ENCODE data around the gene EXTL1. TPM values are rescaled to one million over a fixed set of nuclear protein-coding genes. Genes with fewer than 3 reads are reported as not detected.

The EXTL1 gene
- polyA plus RNA-seq, 4 donors = 1.0 to 1.7 (median 1.4) TPM

DNA sequence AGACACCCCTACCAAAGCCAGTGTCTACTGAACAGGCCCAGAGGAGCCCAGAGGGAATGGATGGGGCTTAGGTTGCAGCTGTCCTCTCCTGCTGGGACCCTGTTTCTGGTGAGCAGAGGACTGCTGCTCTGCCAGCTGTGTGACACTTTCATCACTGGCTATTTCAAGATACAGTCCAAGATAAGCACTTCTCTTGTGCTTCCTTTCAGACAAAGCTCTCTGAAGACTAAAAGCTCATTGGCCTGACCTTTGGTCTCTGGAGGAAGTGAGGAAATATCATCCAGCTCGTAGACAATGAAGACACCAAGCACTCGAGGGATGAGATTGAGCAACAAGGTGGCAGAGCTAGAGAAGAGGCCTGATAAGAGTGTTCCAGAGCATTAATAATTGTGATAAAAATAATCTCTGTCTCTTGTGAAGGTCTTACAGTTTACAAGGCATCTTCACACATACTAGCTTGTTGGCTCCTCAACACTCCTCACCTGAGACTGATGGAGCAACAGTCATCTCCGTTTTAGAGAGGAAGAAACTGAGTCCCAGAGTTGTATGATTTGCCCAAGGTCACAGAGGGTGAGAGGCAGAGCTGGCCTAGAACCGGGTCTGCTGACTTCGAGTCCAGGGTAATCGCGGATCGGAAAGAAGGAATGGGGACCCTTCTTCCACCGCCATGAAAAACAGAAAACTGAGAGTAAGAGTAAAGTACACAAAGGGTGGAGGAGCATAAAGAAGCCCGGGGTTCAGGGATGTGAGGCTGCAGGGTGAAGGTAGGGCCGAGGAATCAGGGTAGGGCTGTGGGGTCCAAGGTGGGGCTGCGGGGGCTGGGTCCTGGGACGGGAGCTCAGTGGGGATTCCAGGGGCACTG lies 24.4 kb upstream of the EXTL1 start:
- peak in 1 of 4 donors; percentile 8 for DNase-seq (ENCODE audit: low read depth in 4 of 4, low spot score in 3 of 4)

DNA sequence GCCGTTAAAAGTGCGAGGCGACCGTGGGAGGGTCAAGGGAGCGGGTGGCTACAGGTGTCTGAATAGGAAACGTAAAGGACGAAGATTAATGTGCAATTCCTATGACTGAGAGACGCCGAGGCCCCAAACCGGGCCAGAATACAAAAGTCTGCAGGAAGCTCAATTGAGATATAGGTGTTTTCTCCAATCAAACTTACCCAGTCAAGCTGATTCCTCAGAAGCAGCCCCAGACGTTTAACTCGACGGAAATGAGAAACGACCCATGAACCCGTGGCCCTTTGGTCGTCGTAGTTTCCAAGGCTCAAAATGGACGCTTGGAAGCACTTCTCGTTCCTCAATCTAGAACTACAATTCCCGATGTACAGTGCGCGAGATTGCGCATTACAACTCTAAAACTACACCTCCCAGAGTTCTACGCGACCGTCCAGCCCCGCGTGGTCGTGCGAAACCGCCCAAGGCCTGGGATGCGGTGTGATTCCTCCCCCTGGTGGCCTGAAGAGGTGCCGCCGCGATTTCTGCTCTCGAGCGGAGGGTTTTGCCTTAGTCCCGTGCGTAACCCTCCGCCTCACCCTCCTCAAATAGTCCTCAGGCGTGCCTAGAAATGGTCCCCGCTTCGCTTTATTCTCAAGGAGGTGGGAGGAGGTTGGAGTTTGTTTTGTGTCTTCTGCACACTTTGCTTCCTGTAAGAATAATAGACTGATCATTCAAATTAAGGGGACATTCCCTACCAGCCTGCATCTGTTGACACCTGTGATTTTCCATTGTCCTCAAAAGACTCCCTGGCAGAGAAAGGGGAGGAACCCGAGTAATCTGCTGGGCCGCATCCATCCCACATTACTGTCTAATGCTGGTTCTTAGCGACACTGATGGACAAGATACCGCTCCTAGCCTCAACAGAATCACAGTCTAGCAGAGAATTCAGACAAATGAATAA lies 23.5 kb upstream of the EXTL1 start, which contains the start of gene PAFAH2:
Gene PAFAH2 (minus strand): TSS at position 236 of the 934 bp plus-strand sequence. CDS start 7,247 bp downstream, outside the sequence.
- DNase-seq (ENCODE audit: low read depth in 4 of 4, low spot score in 3 of 4) = peak; percentile 99 to 100 (median 100)

DNA sequence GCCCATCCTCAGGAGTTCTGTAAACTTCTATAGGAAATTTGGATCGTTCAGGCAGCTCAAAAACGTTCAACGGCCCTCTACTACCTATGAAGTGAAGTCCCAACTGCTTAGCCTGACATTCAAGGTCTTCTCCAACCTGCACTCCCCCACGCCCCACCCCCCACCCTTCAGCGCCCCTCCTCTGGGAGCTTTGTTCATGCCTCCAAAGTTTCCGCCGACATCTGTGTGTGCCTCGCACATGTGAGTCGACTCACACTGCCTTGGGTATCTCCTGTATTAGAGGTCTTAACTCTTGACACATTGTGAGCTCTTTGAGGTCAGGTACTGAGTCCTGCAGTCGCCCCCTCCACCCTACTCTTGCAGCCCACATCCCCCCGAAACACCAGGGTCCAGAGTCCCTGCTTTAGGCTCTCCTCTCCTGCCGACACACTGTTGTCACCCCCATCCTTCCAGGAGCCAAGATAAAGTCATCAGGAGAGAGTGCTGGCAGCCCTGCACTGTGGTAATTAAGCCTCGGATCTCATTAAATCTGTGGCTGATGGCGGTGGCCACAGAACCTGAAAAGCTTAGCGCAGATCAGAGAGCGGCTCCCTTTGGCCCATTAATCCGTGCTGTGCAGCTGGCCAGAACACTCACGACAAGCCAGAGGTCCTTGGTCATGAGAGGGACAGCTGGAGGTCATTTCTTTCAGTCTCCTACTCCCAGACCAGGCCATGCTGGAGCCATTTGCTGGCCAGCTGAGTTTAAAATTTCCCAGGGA lies 22.4 kb upstream of the EXTL1 start:
- DNase-seq (ENCODE audit: low read depth in 4 of 4, low spot score in 3 of 4) = no peak

DNA sequence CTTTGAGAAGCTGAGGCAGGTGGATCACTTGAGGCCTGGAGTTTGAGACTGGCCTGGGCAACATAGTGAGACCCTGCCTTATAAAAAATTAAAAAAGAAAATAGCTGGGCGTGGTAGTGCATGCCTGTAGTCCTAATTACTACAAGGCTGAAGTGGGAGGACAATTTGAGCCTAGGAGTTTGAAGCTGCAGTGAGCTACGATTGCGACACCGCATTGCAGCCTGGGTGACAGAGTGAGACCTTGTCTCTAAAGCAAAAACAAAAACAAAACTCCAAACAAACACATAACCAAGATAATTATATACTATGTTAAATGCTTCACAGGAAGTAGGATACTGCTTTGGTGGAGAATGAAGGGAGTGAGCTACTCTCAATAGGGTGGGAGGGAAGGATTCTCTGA lies 18.3 kb upstream of the EXTL1 start:
- no peak for DNase-seq (ENCODE audit: low read depth in 4 of 4, low spot score in 3 of 4)

DNA sequence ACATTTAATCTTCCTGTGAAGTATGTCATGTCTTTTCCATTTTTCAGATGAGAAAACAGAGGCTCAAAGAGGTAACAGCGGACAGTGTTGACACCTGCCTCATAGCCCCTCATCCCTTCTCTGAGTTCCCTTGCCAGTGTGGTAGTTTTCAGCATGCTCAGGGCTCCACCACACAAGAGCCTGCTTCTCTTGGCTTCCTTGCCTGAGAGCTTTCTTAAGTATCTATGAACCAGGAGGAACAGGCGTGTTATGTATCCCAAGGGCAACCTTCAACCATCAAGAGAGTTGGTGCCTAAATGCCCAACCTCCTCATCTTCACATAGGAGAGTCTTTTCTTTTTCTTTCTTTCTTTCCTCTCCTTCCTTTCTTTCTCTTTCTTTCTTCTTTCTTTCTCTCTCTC lies 17.8 kb upstream of the EXTL1 start:
- no peak for DNase-seq (ENCODE audit: low read depth in 4 of 4, low spot score in 3 of 4)

DNA sequence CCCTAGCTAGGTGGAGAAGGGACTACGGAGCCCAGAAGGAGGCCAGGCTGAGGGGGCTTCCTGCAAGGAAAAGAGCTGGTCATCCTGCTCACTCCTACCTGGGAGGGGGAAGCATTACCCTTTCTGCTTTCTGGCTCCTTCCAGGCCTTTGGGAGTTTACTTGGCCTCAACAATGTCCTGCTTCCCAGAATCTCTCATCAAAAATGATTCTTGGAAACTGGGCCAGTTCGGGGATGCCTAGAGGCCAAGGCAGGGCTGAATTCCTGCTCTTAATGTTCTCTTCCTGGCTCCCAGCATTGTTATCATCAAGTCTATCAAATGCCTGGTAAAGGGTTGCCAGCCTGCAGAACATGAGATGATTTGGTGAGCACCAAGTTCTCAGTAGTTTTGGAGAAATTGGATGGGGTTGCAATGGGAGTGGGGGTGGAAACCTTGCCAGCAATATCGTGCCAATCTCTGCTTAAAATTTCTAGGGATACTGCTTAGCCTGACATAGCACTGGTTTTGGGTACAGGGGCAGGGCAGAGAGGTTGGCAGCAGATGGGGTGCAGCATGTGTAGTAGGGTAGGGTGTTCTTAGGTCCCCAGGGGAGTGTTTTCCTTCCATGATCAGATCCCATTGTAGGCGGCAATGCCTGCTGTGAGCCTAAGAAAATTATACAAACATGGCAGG lies 16.0 kb upstream of the EXTL1 start:
- no peak for DNase-seq (ENCODE audit: low read depth in 4 of 4, low spot score in 3 of 4)

DNA sequence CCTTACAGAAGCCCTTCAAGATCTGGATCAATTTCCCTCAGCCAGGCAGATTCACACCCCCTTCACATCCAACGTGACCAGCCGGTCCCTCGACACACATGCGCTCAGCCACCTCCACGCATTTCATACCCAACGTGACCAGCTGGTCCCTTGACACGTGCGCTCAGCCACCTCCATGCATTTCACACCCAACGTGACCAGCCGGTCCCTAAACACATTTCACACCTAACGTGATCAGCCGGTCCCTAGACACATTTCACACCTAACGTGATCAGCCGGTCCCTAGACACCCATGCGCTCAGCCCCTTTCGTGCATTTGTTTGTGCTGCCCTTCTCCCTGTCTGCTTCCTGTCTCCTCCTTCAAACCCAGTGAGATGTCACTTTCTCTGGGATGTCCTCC lies 14.9 kb upstream of the EXTL1 start:
- DNase-seq (ENCODE audit: low read depth in 4 of 4, low spot score in 3 of 4) = no peak

DNA sequence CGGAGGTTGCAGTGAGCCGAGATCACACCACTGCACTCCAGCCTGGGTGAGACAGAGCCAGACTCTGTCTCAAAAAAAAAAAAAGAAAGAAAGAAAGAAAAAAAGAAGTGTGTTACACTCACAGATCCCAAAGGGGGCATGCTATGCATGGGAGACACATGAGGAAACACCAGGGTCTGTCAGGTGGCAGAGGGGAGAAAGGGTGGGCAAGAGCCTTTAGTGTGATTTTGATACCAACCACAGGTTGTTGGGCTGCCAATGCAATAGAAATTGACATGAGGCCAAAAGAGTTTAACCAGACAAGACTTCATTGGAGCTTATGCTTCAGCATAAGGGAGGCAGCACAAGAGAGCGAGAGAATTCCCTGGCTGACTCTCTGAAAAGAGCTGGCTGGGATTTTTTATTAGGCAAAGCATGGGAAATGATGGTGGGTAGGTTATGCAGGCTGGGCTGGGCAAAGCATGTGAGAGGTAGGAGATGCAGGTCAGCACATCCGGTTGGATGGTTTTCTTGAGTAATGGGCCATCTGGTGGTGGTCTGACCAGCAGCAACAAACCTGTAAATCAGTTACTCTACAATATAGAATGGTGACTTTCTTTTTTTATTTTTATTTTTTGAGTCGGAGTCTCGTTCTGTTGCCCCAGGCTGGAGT lies 11.7 kb upstream of the EXTL1 start:
- DNase-seq (ENCODE audit: low read depth in 4 of 4, low spot score in 3 of 4) = peak in 1 of 4 donors; percentile 7

DNA sequence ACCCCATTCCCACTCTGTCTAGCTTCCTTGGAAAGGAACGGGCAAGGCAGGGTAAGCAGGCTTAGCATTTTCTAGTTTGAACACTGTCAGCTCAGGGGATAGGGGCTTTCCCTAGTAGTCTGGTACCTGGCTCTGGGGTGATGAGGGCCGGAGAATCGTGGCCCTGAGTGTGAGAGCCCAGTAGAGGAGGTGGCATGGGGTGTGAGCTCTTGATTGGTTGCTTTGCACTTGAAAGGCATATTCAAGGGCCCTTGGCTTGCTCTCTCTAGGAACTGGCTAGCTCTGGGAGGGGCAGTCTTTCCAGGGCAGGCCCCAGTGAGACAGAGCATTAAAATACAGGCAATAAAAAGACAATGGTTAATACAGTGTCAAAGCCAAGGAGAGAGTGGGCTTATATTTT lies 10.8 kb upstream of the EXTL1 start:
- no peak for DNase-seq (ENCODE audit: low read depth in 4 of 4, low spot score in 3 of 4)

DNA sequence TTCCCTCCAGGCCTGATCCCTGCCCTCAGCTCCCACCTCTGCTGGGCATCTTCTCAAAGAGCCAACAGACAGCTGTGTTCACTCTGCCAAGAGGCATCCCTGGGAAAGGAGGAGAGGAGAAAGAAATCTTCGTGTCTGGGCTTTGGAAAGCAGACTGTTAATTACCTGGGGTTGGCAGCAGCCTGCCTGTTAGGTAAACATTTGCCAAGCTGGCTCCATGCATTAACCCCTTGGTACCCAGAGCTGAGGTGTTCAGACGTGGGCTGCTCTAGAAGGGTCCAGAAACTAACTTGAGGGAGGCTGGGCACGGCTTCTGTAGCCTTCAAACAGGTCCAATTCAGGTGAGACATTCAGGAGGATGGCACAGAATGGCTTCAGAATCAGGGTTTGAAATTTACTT lies 8.7 kb upstream of the EXTL1 start:
- no peak for DNase-seq (ENCODE audit: low read depth in 4 of 4, low spot score in 3 of 4)

DNA sequence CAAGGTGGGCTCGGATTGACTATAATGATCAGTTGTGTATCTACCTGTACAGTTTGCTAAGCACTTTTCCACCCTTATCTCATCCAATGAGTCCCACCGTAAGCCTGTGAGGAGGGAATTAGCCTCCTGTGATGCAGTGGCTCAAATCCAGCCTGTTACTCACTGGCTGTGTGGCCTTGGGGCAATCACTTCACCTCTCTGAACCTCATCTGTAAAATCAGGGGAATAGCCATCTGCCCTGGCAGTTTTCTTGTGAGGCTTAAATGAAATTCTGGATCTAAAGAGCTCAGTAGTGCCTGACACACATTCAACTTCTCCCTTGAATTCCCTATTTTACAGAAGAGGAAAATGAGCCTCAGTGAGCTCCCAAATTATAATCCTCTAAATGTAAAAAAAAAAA lies 7.4 kb upstream of the EXTL1 start:
- DNase-seq (ENCODE audit: low read depth in 4 of 4, low spot score in 3 of 4) = no peak

DNA sequence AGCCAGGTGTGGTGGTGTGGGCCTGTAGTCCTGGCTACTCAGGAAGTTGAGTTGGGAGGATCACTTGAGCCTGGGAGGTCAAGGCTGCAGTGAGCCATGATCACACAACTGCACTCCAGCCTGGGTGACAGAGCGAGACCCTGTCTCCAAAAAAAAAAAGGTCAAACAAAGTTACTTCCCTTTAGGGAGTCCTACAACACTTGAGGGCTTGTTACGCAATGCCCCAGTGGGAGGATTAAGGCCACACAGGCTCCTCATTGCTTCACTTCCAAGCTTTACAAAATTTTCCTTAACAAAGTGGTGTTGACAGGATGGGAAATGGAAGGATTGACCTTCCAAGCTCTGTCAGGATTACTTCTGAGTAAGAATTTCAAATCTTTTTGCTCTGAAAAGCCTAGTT lies 6.2 kb upstream of the EXTL1 start:
- no peak for DNase-seq (ENCODE audit: low read depth in 4 of 4, low spot score in 3 of 4)

DNA sequence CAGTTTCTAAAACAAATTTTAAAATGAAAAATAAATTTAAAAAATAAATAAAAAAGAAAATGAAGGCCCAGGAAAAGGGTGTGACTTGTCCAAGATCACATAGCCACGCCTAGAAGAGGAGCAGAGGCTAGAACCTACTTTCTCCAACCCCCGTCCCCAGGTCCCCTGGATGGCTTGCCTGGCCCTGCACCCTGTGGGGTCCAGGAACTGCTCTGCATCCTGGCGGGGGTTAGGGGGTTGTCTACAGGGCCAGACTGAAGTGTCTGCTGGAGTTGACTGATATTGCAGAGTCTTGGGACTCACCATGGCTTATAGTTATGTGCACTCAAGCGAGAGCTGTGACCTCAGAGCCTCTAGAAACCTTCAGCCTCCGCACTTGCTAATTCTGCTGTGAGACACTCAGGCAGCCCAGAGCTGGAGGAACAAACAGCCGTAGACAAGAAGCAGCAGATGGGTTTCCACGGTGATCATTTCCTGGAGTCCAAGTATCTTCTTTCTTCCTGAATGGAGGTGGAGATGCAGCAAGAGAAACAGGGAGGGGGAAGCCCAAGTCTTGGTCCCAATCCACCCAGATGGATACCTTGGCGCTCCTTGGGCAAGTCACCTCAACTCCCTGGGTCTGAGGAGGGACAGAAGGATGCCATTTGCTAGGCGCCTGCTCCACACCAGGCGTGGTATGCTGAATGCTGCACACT lies 5.2 kb upstream of the EXTL1 start:
- no peak for DNase-seq (ENCODE audit: low read depth in 4 of 4, low spot score in 3 of 4)

DNA sequence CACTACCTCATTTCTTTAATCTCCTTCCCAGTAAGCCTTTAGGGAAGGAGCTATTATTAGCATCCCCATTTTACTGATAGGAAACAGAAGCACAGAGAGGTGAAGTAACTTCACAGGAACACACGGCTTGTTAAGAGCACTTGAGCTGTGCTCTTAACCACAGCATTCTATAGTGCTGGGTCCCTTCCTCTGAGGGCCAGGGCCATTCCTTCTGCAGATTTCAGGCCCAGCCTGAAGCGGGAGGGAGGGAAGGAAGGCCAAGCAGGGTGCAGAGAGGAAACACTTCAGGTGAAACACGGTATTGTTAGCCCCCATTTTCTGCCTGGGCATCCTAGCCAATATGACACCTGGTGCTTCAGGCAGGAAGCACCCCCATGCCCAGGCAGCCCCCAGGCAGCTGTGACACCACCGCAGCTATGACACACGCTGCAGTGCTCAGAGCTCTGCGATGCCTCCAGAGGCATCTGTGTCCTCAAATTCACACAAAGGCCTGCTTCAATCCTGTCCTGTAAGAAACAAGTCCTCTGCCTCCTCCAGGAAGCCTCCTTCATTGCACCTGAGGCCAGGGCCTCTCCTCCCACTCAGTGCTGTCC lies 4.5 kb upstream of the EXTL1 start:
- no peak for DNase-seq (ENCODE audit: low read depth in 4 of 4, low spot score in 3 of 4)

DNA sequence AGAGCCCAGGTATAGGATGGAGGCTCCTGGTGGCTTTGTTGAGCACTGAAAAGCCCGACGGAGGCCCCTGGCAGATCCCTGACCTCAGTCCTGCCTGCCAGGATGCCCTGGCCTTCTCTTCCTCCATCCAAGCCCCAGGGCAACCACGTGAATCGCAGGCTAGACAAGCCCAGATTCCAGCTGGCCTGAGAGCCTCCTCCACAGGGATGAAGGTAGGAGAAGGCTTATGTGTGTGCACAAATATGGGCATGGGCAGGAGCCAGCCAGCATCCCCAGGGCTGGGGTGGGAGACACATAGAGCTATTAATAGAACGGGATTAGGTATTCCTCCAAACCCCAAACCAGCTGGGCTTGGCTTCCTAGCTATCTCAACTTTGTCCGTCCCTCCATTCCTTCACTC lies 4.0 kb upstream of the EXTL1 start:
- DNase-seq (ENCODE audit: low read depth in 4 of 4, low spot score in 3 of 4) = no peak

DNA sequence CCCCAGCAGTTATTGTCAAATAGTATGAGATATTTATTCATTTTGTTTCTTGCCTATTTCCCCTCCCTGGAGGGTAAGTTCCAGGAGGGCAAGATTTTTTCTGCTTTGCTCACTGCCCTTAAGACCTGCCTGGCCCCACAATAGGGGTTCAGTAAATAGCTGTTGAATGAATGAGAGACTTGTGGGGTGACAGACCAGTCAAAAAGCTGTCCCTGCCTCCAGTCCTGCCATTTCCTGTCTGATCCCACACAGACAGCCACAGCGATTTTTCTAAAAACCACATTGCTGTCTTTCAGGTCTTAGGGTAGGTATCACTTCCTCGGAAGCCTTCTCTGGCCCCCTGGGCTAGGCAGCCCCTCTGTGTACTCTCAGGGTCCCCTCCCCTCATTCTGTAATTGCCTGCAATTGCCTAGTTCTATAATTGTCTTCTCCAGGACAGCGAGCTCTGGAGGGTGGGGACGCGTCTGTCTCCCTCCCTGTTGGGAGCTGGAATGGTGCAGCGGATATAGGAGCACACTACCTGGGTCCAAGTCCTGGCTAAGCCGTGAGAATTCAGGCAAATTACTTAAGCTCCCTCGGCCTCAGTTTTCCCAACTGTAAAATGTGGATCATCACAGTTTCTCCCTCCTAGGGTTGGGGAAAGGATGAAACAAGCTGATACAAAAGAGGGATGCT lies 1.8 kb upstream of the EXTL1 start:
- DNase-seq (ENCODE audit: low read depth in 4 of 4, low spot score in 3 of 4) = no peak

DNA sequence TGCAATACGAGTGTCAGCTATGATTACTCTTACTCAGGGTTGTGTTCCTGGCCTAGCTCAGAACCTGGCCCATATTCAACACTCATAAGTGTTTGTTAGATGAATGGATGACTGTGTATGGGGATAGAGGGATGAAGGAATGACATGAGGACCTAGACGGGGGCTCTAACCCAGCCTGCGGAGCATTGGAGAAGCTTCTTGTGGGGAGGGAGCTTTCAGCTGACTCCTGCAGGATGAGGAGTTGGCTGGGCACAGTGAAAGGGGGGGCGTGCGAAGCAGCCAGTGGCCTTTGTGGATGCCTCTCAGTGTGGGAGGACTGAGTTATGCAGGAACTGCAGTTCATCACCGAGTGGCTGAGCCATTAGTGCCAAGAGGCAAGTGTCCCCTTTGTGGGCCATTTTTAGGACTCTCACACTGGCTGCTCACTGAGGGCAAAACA lies 1.2 kb upstream of the EXTL1 start:
- no peak for DNase-seq (ENCODE audit: low read depth in 4 of 4, low spot score in 3 of 4)
